GM19397 (cell line): Measurements from ENCODE around the gene FGFR2.

Source experiments
- ATAC-seq: cut with Tn5 transposase; IDR thresholded peaks from one replicate; pipeline ENCODE4 v1.9.1; 2021; ENCODE audit warnings: mild to moderate bottlenecking, moderate library complexity; ENCODE audit not compliant: unreplicated experiment

The FGFR2 gene

DNA sequence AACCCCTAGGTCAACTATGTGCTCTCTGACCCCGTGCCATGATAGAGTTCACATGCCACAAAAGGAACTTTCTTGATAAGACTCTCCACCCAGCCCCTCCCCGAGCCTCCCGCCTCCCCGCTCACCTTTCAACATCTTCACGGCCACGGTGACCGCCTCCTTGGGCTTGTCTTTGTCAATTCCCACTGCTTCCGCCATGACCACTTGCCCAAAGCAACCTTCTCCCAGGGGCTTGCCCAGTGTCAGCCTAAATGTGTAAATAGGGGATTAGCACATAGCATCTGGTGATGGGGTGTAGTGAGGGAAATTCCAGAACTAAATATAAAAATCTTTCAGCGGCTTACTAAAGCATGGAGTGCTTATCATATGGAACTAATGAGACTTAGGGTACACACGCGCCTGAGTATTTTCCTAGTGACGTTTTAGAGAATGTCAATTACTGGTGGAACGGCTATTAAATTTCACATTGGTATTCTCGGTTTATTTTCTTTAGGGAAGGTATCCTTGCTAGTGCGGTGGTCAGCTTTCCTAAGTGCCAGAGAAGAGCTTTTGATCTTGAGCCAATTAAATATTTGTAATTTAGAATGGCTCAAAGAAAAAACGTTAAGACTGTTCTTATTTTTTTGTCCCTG, 97.4 kb downstream of the FGFR2 start:
- ATAC-seq, result no peak

DNA sequence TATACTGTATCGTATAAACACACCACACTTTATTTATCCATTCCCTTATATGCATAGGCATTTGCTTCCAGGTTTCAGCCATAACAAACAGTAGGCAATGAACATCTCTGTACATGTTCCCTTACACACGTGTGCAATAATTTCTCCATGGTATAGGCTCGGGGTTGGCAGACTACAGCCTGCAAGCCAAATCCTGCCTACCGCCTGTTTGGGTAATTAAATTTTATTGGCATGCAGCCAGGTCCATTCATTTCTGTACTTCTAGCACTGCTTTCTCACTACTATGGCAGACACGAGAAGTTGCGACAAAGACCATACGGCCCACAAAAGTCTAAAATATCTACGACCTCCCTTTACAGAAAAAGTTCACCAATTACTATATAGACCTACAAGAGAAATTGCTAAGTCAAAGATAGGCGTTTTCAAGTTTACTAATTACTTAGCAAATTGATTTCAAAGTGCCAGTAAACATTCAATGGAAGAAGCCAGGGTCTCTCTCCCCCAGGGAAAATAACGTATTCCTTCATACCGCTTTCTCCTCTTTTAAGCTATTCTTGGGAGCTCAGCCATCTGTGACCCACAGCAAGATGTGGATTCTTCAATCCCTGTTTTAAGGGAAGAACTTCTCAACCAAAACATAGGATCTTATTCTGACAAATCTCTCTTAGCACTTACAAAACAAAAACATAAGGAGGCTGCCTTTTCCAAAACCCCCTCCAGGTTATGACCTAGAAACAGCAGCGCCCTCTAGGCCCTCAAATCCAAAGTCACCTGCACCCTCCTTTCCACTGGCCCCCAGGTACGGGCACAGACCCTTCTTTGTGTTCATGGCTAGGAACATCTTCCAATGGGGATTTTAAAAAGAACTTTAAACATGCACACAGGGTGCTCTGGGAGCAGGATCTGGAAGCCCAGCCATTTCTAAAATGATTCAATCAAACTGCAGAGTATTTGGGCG, 100.5 kb downstream of the FGFR2 start:
- no peak for ATAC-seq

GRCh38 chr10:121495719-121496118, 102.5 kb downstream of the FGFR2 start:
- ATAC-seq, result no peak

GRCh38 chr10:121494296-121494695, 103.9 kb downstream of the FGFR2 start:
- no peak for ATAC-seq

- ATAC-seq, result no peak
These were observed 104.7 kb downstream of the FGFR2 start for GRCh38 chr10:121493521-121493920.

DNA sequence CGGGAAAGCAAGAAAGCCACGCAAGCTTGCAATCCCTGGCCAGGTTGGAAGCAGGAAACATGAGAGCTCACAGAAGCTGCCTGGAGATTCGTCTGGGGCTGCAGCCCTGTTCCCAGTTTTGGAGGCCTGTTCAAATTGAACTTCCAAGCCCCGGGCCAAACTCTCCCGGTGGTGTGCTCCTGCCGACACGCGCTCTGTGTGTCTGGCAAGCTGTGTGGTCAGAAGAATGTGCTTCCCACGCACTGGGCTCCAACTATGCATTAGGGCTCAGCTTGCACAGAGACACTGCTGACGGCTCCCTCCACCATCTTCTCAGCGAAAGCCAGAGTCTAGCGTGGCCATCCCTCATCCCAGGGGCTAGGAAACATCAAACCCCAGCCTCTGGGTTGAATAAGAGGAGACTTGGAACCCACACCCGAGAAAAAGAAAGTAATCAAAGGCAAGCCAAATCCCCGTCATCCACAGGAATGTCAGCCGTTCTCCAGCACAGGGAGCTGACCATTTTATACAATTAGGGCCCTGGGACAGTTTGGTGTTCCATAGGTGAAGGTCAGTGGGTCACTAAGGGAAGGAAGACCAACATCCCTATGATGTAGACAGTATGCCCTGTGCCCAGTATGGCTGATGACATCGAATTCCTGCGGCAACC, 107.2 kb downstream of the FGFR2 start:
- ATAC-seq, result no peak

- no peak for ATAC-seq
These were observed 112.7 kb downstream of the FGFR2 start for GRCh38 chr10:121485436-121486139.

GRCh38 chr10:121484816-121485215, 113.4 kb downstream of the FGFR2 start:
- no peak for ATAC-seq

- no peak for ATAC-seq
These were observed 113.8 kb downstream of the FGFR2 start for GRCh38 chr10:121484401-121484800.

DNA sequence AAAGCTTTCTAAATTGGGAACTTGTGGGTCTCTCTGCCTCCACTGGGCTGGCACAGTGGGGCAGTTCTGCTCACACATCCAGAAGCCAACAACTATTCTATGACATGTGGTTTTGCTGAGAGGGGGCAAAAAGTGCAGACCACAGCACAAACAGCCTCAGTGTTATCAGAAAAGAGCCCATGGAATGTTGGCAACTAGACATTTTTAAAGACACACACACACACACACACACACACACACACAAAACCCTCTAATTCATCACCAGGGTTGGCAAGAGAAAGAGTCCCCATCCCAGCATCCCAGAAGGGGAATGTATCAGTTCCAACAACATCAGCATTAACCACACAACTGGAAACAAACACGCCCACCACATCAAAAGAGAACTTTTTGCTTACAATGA, 117.1 kb downstream of the FGFR2 start:
- no peak for ATAC-seq

DNA sequence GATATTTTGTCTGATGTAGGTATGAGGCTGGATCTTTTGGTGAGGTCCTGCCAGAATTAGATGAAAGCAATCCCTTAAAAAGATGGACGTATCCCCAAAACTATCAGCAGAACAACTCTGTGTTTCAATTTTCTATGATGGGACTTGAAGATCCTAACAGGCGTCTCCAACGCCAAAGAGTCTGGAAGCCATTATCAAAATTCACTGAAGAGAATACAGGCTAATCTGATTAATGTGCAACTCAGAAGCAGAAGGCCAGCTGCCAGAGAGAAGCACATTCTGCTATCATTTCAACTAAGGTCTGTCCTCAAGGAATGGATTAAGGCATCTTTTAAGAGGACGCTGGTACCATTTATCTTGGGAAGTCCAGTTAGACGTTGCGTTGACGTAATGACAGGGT, 119.7 kb downstream of the FGFR2 start:
- no peak for ATAC-seq

DNA sequence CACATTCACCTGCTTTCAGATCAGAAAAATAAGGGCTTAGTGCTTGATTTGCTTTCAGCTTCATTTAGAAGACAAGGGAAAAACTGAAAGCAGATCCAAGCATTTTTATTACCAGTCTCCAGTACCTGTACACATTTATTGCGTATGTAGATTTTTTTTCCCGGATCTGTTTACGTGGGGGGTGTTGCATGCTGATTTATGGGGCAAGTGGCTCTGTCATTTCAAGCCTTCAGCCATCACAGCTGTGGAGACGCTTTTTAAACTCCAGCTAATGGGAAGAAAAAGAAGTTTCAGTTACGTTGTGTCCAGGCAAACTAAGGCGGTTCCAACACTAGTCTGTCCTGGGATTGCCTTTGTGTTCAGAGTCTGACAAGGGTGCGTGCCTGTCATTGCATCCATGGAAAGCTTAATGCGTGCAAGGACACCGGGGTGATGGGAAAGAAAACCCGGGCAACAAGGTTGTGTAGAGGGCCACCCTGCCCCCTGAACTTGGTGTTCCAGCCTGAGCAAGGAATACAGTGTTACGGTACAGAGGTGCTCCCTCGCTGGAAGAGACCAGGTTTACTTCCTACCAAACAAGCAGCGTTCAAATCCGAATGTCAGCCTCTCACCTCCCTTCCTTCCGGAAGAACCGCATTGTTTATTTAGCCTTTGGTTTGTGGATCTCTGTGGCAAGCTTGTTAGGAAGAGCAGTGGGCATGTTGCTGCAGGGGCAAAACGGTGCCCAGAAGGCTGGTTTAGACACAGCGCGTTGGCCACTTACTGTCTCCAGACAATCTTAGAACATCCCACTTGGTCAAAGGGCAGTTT, 128.2 kb downstream of the FGFR2 start:
- no peak for ATAC-seq

DNA sequence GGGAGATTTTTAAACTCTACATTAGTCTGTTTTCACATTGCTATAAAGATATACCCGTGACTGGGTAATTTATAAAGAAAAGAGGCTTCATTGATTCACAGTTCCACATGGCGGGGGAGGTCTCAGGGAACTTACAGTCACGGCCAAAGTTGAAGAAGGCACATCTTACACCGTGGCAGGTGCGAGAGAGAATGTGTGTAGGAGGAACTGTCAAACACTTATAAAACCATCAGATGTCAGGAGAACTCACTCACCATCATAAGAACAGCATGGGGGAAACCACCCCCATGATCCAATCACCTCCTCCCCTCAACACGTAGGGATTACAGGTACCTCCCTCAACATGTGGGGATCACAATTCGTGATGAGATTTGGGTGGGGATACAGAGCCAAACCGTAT, 129.5 kb downstream of the FGFR2 start:
- ATAC-seq, result no peak

DNA sequence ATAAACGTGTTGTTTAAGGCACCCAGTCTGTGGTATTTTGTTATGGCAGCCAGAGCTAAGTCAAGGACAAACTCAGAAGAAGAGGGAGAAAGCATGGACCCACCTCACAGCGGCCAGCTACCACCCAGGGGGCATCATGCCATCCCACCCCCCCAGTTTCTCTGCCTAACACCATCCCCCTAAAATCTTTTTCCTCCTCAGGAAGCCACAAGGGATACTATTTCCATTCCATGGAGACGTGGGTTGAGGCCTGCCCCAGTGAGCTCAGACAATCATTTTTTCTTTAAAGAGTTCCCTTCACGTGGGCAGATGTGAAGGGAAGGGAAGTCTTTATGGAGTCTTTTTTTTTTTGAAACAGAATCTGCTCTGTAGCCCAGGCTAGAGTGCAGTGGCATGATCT, 131.8 kb downstream of the FGFR2 start:
- no peak for ATAC-seq

DNA sequence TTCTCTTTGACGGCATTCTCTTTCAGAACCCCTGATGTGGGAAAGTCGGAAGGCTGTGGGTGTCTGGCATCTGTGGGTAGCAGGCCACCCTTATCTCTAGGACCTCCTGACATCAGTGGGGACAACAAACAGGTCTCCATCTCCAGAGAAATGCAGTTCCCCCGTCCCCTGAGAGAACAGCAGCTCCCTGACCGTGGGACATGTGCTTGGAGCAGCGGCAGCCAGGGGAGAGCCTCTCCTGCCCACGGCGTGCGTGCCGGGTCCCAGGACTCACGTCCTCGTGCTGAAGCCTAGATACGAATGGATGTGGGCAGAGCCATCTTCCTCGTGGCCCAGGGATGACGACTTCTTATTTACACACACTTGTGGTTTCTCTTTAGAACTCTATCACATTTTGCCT, 133.0 kb downstream of the FGFR2 start:
- ATAC-seq, result no peak

GRCh38 chr10:121464517-121464916, 133.7 kb downstream of the FGFR2 start:
- ATAC-seq, result no peak

- no peak for ATAC-seq
These were observed 135.3 kb downstream of the FGFR2 start for GRCh38 chr10:121462955-121463354.

DNA sequence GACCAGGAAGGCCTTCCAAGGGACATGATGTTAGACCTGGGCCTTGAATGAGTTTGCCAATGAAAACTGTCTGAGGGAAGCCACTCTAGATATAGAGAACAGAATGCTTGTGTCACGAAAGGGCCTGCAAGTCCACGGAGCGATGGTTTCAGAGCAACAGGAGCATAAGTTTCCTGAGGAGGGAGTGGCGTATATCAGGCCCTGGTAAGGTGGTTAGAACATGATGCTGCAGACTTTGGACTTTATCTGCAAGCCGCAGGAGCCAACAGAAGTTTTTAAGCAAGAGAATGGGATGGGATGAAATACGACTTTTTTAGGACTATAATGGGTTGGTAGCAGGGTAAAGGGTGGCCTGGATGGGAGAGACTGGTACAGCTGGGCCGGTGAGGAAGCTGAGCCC, 136.0 kb downstream of the FGFR2 start:
- no peak for ATAC-seq

- no peak for ATAC-seq
These were observed 136.9 kb downstream of the FGFR2 start for GRCh38 chr10:121461307-121461706.

DNA sequence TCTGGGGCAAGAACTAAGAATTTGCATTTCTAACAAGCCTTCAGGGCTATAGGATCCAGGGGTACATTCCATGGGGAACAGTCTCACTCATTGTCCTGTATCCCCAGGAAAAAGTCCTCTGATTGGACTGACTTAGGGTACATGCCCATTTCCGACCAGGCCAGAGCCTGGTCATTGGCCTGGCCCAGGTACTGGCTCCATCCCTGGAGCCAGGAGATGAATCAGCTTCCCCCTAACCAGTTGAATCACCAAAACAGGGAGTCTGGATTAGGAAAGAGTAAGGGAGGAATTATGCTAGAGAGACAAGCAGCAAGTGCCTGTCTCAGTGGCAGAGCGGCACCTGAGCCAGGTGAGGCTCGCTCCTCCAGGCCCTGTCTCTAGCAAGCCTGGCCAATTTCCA, 137.5 kb downstream of the FGFR2 start:
- no peak for ATAC-seq
